ENCODE measurements around the gene ITPRID1. TPM values are rescaled to one million over a fixed set of nuclear protein-coding genes. Genes with fewer than 3 reads are reported as not detected.
"Not testable (repeated sequence)": the region's sequence is repeated elsewhere in the genome, so short reads cannot be mapped to it uniquely, and the experiment has no call there.

Gene ITPRID1
- total and polyA plus RNA-seq, 2 of the 8 experiments (the other 6 are each of a cell fraction or from before 2014, with no cell fraction given): 0.09 to 0.47 TPM

GRCh38 chr7:31470883-31471282 is 43.0 kb upstream of the ITPRID1 start:
- H3K9ac ChIP-seq (replicated peaks in 1 of 4; ENCODE audit: extremely low read depth in 1 of 4, low read depth in 3 of 4, low read length in 3 of 4); H2AK5ac ChIP-seq (ENCODE audit: low read depth, low read length); H4K5ac ChIP-seq (ENCODE audit: insufficient read length, low read depth, low read length); H3K4me1 ChIP-seq (replicated peaks in 1 of 4; ENCODE audit: control insufficient read depth in 3 of 4, insufficient read depth in 4 of 4, low read length in 3 of 4); H3K18ac ChIP-seq (ENCODE audit: extremely low read depth, low read length); H2AFZ ChIP-seq (ENCODE audit: low read length); H3K4ac ChIP-seq (replicated peaks; ENCODE audit: insufficient read length, low read depth, low read length); H4K8ac ChIP-seq (ENCODE audit: extremely low read depth, insufficient read depth, low read length); H4K20me1 ChIP-seq (replicated peaks in 1 of 2; ENCODE audit: control insufficient read depth in 1 of 2, insufficient read depth in 2 of 2, low read length in 2 of 2); H3K4me2 ChIP-seq (ENCODE audit: insufficient read depth in 1 of 2, low read depth in 2 of 2, low read length in 2 of 2); H3K4me3 ChIP-seq (ENCODE audit: extremely low read depth in 1 of 4, insufficient read depth in 2 of 4, low read depth in 3 of 4, low read length in 4 of 4); FAIRE-seq; H3K56ac ChIP-seq (replicated peaks; ENCODE audit: insufficient read length, low read depth, low read length); H3K27ac ChIP-seq (ENCODE audit: low read depth, low read length); H3K79me2 ChIP-seq (ENCODE audit: control insufficient read depth in 1 of 2, insufficient read depth in 2 of 2, low read length in 2 of 2); H2BK5ac ChIP-seq (ENCODE audit: low read depth, low read length); H3K27me3 ChIP-seq (replicated peaks in 1 of 4; ENCODE audit: control insufficient read depth in 3 of 4, extremely low read depth in 1 of 4, insufficient read depth in 3 of 4, low read length in 3 of 4); H2BK120ac ChIP-seq (replicated peaks; ENCODE audit: low read depth, low read length); H3K23ac ChIP-seq (ENCODE audit: insufficient read length); H3K9me3 ChIP-seq (ENCODE audit: insufficient read depth in 2 of 2, low read depth in 1 of 2, low read length in 1 of 2); H3K36me3 ChIP-seq (ENCODE audit: control insufficient read depth in 2 of 4, insufficient read depth in 4 of 4, low read length in 3 of 4); DNase-seq (ENCODE audit: low read depth in 1 of 2, low spot score in 2 of 2); POLR2A ChIA-PET (ENCODE audit: partially characterized antibody); H2BK12ac ChIP-seq (ENCODE audit: low read depth, low read length); H3K23me2 ChIP-seq (ENCODE audit: low read depth, low read length); H2BK20ac ChIP-seq (ENCODE audit: low read length); H3K14ac ChIP-seq (ENCODE audit: insufficient read length); H4K91ac ChIP-seq (replicated peaks; ENCODE audit: insufficient read length, low read length); H3K79me1 ChIP-seq (ENCODE audit: low read depth, low read length); H2BK15ac ChIP-seq (ENCODE audit: low read length): not testable (repeated sequence)
- 94% methylated on average over 7 of the region's 8 CpGs; no CpG with 5 or more reads in 1 of the 2 experiments for WGBS, 2 experiments (ENCODE audit: extremely low coverage in 1 of 2, insufficient coverage in 1 of 2, insufficient read length in 1 of 2, insufficient replicate concordance in 2 of 2, low coverage in 1 of 2, low lambda C conversion rate in 2 of 2, missing lambda C conversion rate in 1 of 2)
- CTCF ChIA-PET (ENCODE audit: partially characterized antibody): interaction anchor here (1.2 kb wide), 1 partner anchor 9 kb away, joined by 3 read pairs; no protein-coding TSS in a partner anchor
